ENCODE data around the gene POLRMT.

DNA sequence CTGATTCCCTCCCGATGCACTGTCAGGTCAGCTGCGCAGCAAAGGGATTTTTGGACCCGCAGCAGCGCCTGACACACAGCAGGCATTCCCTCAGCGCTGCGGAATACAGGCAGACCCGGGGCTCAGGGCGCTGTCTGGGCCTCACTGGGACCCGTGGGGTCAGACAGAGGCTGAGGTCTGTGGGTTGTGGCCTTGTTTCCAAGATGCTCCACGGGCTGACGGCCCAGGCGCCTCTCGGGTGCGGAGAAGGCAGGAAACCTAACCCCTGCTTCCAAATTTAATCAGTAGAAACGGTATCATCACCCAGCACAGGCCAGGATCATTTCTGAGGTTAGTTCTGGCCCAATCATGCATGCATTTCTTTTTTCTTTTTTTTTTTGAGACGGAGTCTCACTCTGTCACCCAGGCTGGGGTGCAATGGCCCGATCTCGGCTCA lies 30.4 kb upstream of the POLRMT start:
- TF ChIP-seq POLR2A (IDR thresholded peaks at IDR 0.05; ENCODE audit: low read depth, low read length) (no peak), TAF1 (IDR thresholded peaks at IDR 0.05; ENCODE audit: low read depth, low read length) (no peak)
